SK-N-SH (cell line): ENCODE data around the gene OR10H2. TPM values are rescaled to one million over a fixed set of nuclear protein-coding genes. Genes with fewer than 3 reads are reported as not detected.
A peak's percentile ranks its signal among the peaks of the same experiment; 100 is the strongest.
"Not testable (repeated sequence)": the region's sequence is repeated elsewhere in the genome, so short reads cannot be mapped to it uniquely, and the experiment has no call there.

Experiments
- CTCF ChIA-PET: fragments of 300-600, 350-600 bp; formaldehyde crosslinking; extraction: SDS; loops from one replicate; lab custom pipeline; 2021; lab: Yijun Ruan, JAX
- POLR2A ChIA-PET: fragments of 350-600 bp; sonication (Branson Sonifier 250); formaldehyde crosslinking; extraction: SDS; loops from one replicate; lab custom pipeline; 2020; ENCODE audit warnings: antibody characterized with exemption, inconsistent platforms; lab: Yijun Ruan, JAX
- DNase-seq: peaks from one replicate; pipeline ENCODE4 v3.0.0; 2012
- H2AFZ ChIP-seq: fragments of 200-600 bp; sonication (generic); 2 replicates; pipeline ENCODE4 v1.8.1; 2016; ENCODE audit warnings: antibody characterized with exemption, mild to moderate bottlenecking, low read depth
- H3F3A ChIP-seq: fragments of 200-600 bp; sonication (generic); replicated peaks from 2 replicates; pipeline ENCODE3; 2016; ENCODE audit warnings: antibody characterized with exemption, mild to moderate bottlenecking; ENCODE audit not compliant: insufficient read depth
- H3K27ac ChIP-seq, 2 experiments: fragments of 200-500 bp in 1 of 2; fragments of 200-600 bp in 1 of 2; sonication (Bioruptor generic) in 1 of 2; sonication (generic), shearing (Covaris generic) in 1 of 2; 2 replicates each; pipeline versions ENCODE4 v1.5.1 to v1.6.1; 2014 to 2016; ENCODE audit warnings: low read depth in 2 of 2, inconsistent platforms in 1 of 2, low read length in 1 of 2, mild to moderate bottlenecking in 1 of 2, mixed read lengths in 1 of 2
- H3K27me3 ChIP-seq: fragments of 200-600 bp; sonication (generic), shearing (Covaris generic); 2 replicates; pipeline ENCODE4 v1.6.1; 2016; ENCODE audit warnings: mixed run types; ENCODE audit not compliant: insufficient read depth
- H3K36me3 ChIP-seq, 2 experiments: fragments of 200-500 bp in 1 of 2; fragments of 200-600 bp in 1 of 2; sonication (Bioruptor generic) in 1 of 2; sonication (generic) in 1 of 2; replicated peaks in 1 of 2; 2 replicates each; pipeline versions ENCODE3 to v1.5.1; 2014 to 2016; ENCODE audit warnings: low read length in 1 of 2, mild to moderate bottlenecking in 1 of 2; ENCODE audit not compliant: insufficient read depth in 2 of 2, control insufficient read depth in 1 of 2
- H3K4me1 ChIP-seq, 2 experiments: fragments of 200-500 bp in 1 of 2; fragments of 200-600 bp in 1 of 2; sonication (Bioruptor generic) in 1 of 2; sonication (generic), shearing (Covaris generic) in 1 of 2; 2 replicates each; pipeline versions ENCODE4 v1.5.1 to v1.6.1; 2014 to 2016; ENCODE audit warnings: low read depth in 1 of 2, low read length in 1 of 2, mixed run types in 1 of 2; ENCODE audit not compliant: insufficient read depth in 2 of 2, control insufficient read depth in 1 of 2
- H3K4me2 ChIP-seq: fragments of 200-600 bp; sonication (generic), shearing (Covaris generic); 2 replicates; pipeline ENCODE4 v1.6.1; 2017; ENCODE audit warnings: mixed run types
- H3K4me3 ChIP-seq, 2 experiments: fragments of 200-500 bp in 1 of 2; fragments of 200-600 bp in 1 of 2; sonication (Bioruptor generic) in 1 of 2; sonication (generic), shearing (Covaris generic) in 1 of 2; 2 replicates each; pipeline versions ENCODE4 v1.5.1 to v1.8.1; 2014 to 2016; ENCODE audit warnings: low read depth in 2 of 2, inconsistent platforms in 1 of 2, low read length in 1 of 2, mild to moderate bottlenecking in 1 of 2, mixed read lengths in 1 of 2, moderate library complexity in 1 of 2
- H3K79me2 ChIP-seq: fragments of 200-600 bp; sonication (generic); 2 replicates; pipeline ENCODE4 v1.8.1; 2017; ENCODE audit warnings: mild to moderate bottlenecking; ENCODE audit not compliant: insufficient read depth
- H3K9ac ChIP-seq: fragments of 200-600 bp; sonication (generic); 2 replicates; pipeline ENCODE4 v1.6.1; 2017; ENCODE audit warnings: mixed run types
- H3K9me2 ChIP-seq: fragments of 200-600 bp; sonication (generic); 2 replicates; pipeline ENCODE4 v1.6.1; 2017; ENCODE audit warnings: mixed run types
- H3K9me3 ChIP-seq: fragments of 200-600 bp; sonication (generic); 2 replicates; pipeline ENCODE4 v1.6.1; 2017; ENCODE audit warnings: mixed run types, mild to moderate bottlenecking, moderate library complexity
- H4K20me1 ChIP-seq: fragments of 200-600 bp; sonication (generic); 2 replicates; pipeline ENCODE4 v1.6.1; 2017; ENCODE audit warnings: mild to moderate bottlenecking, mixed run types; ENCODE audit not compliant: insufficient read depth
- CHD2 ChIP-seq: fragments of 150-350 bp; IDR thresholded peaks from 2 replicates; pipeline ENCODE4 v1.6.1; 2018; ENCODE audit warnings: low read length; ENCODE audit not compliant: partially characterized antibody
- CTCF ChIP-seq: fragments of 200-600 bp; sonication (generic); IDR thresholded peaks from 2 replicates; pipeline ENCODE4 v1.6.1; 2017; ENCODE audit warnings: antibody characterized with exemption, mild to moderate bottlenecking, moderate library complexity
- ELF1 ChIP-seq: IDR thresholded peaks from 2 replicates; pipeline ENCODE4 v1.4.0; 2012
- MEF2A ChIP-seq: IDR thresholded peaks from 2 replicates; pipeline ENCODE4 v1.4.0; 2012; ENCODE audit warnings: low read depth, borderline replicate concordance
- MXI1 ChIP-seq: IDR thresholded peaks from 2 replicates; pipeline ENCODE4 v1.6.1; 2012; ENCODE audit warnings: mild to moderate bottlenecking, low read depth, low read length, improper control_type of control experiment
- PBX3 ChIP-seq: IDR thresholded peaks from 2 replicates; pipeline ENCODE4; 2012
- RAD21 ChIP-seq: IDR thresholded peaks from 2 replicates; pipeline ENCODE4 v1.6.1; 2012; ENCODE audit warnings: mild to moderate bottlenecking, low read length
- RCOR1 ChIP-seq: fragments of 150-350 bp; IDR thresholded peaks from 2 replicates; pipeline ENCODE4 v1.6.1; 2017; ENCODE audit warnings: antibody characterized with exemption, low read length
- REST ChIP-seq: IDR thresholded peaks from 2 replicates; pipeline ENCODE4 v1.6.1; 2012; ENCODE audit warnings: mild to moderate bottlenecking, low read depth, low read length, moderate library complexity
- RXRA ChIP-seq: IDR thresholded peaks from 2 replicates; pipeline ENCODE4 v1.4.0; 2012; ENCODE audit warnings: low read depth, mild to moderate bottlenecking, borderline replicate concordance
- SMC3 ChIP-seq: IDR thresholded peaks from 2 replicates; pipeline ENCODE4 v1.6.1; 2012; ENCODE audit warnings: low read depth, low read length, improper control_type of control experiment
- TAF1 ChIP-seq: IDR thresholded peaks from 2 replicates; pipeline ENCODE4 v1.6.1; 2012; ENCODE audit warnings: low read depth, mild to moderate bottlenecking, low read length, moderate library complexity, borderline replicate concordance
- whole genome bisulfite sequencing: methylation state at CpG from one replicate; pipeline ENCODE4 v1.1.6; 2017; ENCODE audit warnings: low lambda C conversion rate; 5-methylcytosine and 5-hydroxymethylcytosine counted together
- polyA plus RNA-seq, 3 experiments: library from polyadenylated mRNA; depleted of rRNA; stranded (reverse); fragments of >200 nt; gene quantifications; 2 replicates each; pipeline ENCODE4 v1.2.3, GENCODE V29; 2012

The OR10H2 gene
- polyA plus RNA-seq, 1 of the 3 experiments (the other 2 are of a cell fraction) = not detected

GRCh38 chr19:15769586-15769985 lies 41.8 kb downstream of the OR10H2 start:
- H3K79me2 ChIP-seq = no peaks in the 10 kb centered on the region
- ChIA-PET CTCF (no interaction called here), POLR2A (no interaction called here)
- no peak overlapping the region for H2AFZ ChIP-seq
- no peaks in the 10 kb centered on the region for H3K4me1 ChIP-seq
- no peak overlapping the region for H3K4me2 ChIP-seq
- no peaks in the 10 kb centered on the region for H3K9me3 ChIP-seq
- H3K9ac ChIP-seq = no peak overlapping the region
- no peak overlapping the region for H3K27ac ChIP-seq
- H3K9me2 ChIP-seq = no peaks in the 10 kb centered on the region
- no peaks in the 10 kb centered on the region for H4K20me1 ChIP-seq
- no peak for DNase-seq
- no peak for TF ChIP-seq RAD21
- no peak for TF ChIP-seq RCOR1
- no peak for TF ChIP-seq MEF2A
- TF ChIP-seq TAF1 = no peak
- no peak for TF ChIP-seq ELF1
- no peak for TF ChIP-seq CHD2
- peak; percentile 89 for TF ChIP-seq REST
- no peaks in the 10 kb centered on the region for H3F3A ChIP-seq
- no peaks in the 10 kb centered on the region for H3K36me3 ChIP-seq
- no peak overlapping the region for H3K4me3 ChIP-seq
- no peaks in the 10 kb centered on the region for H3K27me3 ChIP-seq
- no CpG with 5 or more reads among the region's 6 CpGs for WGBS

DNA sequence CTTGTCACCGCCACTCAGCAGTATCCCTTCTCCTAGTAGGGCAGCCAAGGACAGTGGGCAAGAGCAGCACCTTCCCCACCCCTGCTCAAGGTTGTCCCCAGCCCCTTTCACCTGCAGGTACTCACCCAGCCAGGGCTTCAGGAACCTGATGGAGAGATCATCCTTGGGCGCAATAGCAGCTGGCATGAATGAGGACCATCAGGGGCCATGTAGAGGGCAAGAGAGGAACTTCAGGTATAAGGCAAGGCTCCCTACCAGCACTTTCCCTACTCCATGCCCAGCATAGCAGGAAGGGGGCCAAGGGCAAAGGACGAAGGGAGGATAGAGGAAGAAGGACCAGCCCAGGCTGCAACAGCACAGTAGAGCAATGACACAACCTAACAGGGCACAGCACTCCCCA lies 46.3 kb downstream of the OR10H2 start:
- H3K36me3 ChIP-seq, H3K4me2 ChIP-seq, H3K9me3 ChIP-seq, H3K9me2 ChIP-seq, H2AFZ ChIP-seq, H3K4me3 ChIP-seq, H4K20me1 ChIP-seq, H3K9ac ChIP-seq, POLR2A ChIA-PET, H3K79me2 ChIP-seq, CTCF ChIA-PET, H3K4me1 ChIP-seq, H3F3A ChIP-seq, H3K27me3 ChIP-seq, H3K27ac ChIP-seq, DNase-seq: not testable (repeated sequence)
- WGBS = 0% methylated on average over 3 of the region's 3 CpGs

- H3K79me2 ChIP-seq = no peaks in the 10 kb centered on the region
- H3K27ac ChIP-seq = no peak overlapping the region
- no peak overlapping the region for H3K9ac ChIP-seq
- no peaks in the 10 kb centered on the region for H3K9me2 ChIP-seq
- WGBS = 0% methylated on average over 2 of the region's 2 CpGs
- H3K4me3 ChIP-seq = no peak overlapping the region
- no peaks in the 10 kb centered on the region for H4K20me1 ChIP-seq
- H3K9me3 ChIP-seq = no peaks in the 10 kb centered on the region
- no peak overlapping the region for H2AFZ ChIP-seq
- no peaks in the 10 kb centered on the region for H3K36me3 ChIP-seq
- H3K4me1 ChIP-seq = no peaks in the 10 kb centered on the region
- H3K4me2 ChIP-seq = no peak overlapping the region
- H3F3A ChIP-seq = no peaks in the 10 kb centered on the region
- CTCF ChIA-PET = no interaction called here
- H3K27me3 ChIP-seq = no peaks in the 10 kb centered on the region
- DNase-seq = no peak
- POLR2A ChIA-PET = no interaction called here
- TF ChIP-seq MXI1 (no peak), SMC3 (no peak), ELF1 (no peak), REST (no peak), PBX3 (no peak), RXRA (no peak), CTCF (no peak)
Measured at GRCh38 chr19:15775249-15775648, 47.4 kb downstream of the OR10H2 start.
